Astrocyte (in vitro differentiated cells and primary cell): ENCODE measurements around the gene STX1A.

ENCODE experiments used
- CTCF ChIP-seq: IDR thresholded peaks from 2 replicates; pipeline ENCODE4 v1.5.1; 2011; ENCODE audit warnings: low read depth, mild to moderate bottlenecking, inconsistent platforms, low read length, moderate library complexity; ENCODE audit not compliant: insufficient read depth
- EZH2 ChIP-seq: IDR thresholded peaks from 2 replicates; pipeline ENCODE4 v1.6.1; 2012; ENCODE audit warnings: mild to moderate bottlenecking, low read length, inconsistent platforms; ENCODE audit not compliant: insufficient read depth

- TF ChIP-seq CTCF (no peak), EZH2 (no peak)
These were observed 319 bp upstream of the STX1A start for GRCh38 chr7:73719806-73720169.
